GM12864 (cell line): ENCODE data around the gene LRTM2.

ENCODE experiments used
- DNase-seq: peaks from one replicate; pipeline ENCODE4 v3.0.0-alpha.2; 2011; ENCODE audit warnings: low read depth
- H3K4me3 ChIP-seq: 2 replicates; pipeline ENCODE4 v1.5.1; 2011; ENCODE audit warnings: mild to moderate bottlenecking, low read depth, low read length, control low read depth
- CTCF ChIP-seq: IDR thresholded peaks from 2 replicates; pipeline ENCODE4 v1.5.1; 2011; ENCODE audit warnings: low read depth, mild to moderate bottlenecking, moderate library complexity, low read length, control low read depth, inconsistent platforms; ENCODE audit errors: missing control alignments

Gene LRTM2

GRCh38 chr12:1845427-1845826 lies 25.1 kb downstream of the LRTM2 start:
- no peak for DNase-seq
- TF ChIP-seq CTCF = no peak
- no peak overlapping the region for H3K4me3 ChIP-seq

DNA sequence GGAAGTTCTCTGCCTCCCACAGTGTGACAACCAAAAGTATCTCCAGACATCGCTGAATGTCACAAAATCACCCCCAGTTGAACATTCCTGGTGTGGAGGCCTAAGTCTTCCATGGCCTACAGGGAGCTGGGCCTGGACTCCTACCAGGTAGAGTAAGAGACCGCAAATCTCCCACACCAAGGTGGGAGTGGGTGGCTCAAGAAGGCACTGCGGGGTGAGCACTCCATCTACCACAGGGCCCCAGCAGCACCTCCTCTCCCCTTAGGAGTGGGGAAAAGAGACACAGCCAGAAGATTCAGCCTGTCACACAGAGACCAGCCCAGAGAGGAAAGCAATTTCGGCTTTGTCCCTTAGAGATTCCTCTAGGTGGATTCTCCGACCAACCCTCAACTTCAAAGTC lies 25.5 kb downstream of the LRTM2 start:
- TF ChIP-seq CTCF = no peak
- no peak for DNase-seq
- H3K4me3 ChIP-seq = no peak overlapping the region

DNA sequence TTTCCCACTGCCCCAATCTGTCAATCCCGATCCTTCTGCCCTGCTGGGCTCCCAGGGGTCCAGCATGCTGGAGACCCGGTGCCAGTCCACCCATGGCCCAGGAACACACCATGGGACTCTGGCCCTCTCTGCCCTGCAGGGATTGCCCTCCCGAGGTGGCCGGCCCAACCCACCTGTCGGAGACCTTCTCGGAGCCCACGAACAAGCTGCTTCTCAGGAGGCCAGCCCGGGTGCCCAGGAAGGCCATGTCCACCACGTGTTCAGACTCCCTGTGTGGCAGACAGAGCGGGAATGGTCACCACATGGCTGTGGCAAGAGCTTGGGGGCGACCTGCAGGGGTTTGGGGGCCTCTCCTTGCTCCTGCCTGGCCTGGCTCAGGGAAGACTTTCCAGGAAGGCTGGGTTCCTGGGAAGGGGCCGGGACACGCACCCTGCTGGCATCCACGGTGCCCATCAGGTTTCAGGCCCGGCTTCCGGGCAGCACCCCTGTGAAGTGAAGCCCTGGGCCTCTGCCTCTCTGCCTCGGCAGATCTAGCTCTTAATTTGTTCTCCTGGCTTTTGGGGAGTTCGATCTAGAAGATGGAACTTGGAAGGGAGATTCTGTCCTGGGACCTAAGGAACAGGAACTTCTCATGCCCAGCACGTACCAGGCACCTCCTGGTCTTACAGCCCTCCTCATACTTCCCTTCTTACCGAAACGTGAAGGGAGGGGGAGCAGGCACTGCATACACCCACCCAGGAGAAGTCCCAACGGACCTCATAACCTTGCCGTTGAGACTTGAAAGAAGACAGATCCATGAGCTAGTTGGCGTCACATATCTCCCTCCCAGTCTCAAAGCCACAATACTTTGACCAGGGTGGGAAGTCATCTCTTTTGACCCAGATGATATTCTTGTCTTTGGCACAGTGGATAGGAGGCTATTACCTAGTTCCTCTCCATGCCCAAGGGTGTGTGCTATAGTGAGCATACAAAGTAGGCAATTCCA lies 26.3 kb downstream of the LRTM2 start:
- TF ChIP-seq CTCF = no peak
- H3K4me3 ChIP-seq = no peak overlapping the region
- no peak for DNase-seq

DNA sequence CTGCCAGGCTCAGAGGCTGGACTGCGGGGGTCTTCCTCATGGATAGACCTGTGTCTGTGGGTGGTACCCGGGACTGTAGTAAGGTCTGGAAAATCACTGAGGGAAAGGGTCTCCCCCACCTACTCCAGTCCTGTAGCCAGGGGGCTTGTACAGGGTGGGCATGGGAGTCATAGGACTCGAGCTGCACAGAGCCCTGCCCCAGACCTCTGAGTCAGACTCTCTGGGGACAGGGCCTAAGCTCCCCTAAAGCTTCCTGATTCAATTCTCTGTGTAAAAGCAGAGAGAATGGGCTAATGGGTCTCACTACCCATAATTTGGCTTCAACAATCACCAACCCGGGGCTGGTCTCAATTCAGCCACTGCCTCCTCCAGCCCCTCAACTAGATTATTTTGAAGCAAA lies 27.0 kb downstream of the LRTM2 start:
- H3K4me3 ChIP-seq = no peak overlapping the region
- no peak for TF ChIP-seq CTCF
- DNase-seq = no peak

- TF ChIP-seq CTCF = no peak
- H3K4me3 ChIP-seq = no peak overlapping the region
- no peak for DNase-seq
These were observed 27.8 kb downstream of the LRTM2 start for GRCh38 chr12:1848146-1848545.

DNA sequence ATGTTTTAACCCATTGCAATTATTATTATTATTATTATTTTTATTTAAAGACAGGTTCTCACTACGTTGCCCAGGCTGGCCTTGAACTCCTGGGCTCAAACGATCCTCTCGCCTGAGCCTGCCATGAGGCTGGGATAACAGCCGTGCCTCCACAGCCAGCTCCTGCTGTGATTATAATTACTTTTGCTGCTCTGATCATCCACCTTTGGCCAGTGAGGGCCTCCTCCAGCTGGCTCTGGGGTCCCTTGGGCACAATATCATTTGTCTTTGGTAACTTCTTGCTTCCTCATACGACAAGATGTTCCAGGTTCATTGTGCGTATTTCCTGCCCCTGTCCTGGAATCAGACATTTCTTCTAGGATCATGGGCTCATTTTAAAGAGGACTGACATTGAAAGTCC lies 28.4 kb downstream of the LRTM2 start:
- no peak overlapping the region for H3K4me3 ChIP-seq
- TF ChIP-seq CTCF = no peak
- no peak for DNase-seq
